Subcutaneous abdominal adipose tissue (tissue), 5 donors: ENCODE data around the gene CTSD.

ENCODE experiments used
- H3K27ac ChIP-seq: one replicate; pipeline ENCODE4 v1.7.0; 2013; ENCODE audit warnings: low read depth, mild to moderate bottlenecking, inconsistent platforms, low read length, moderate library complexity
- H3K27me3 ChIP-seq, 5 donors: one replicate each; pipeline ENCODE4 v1.7.0; 2013; ENCODE audit warnings: low read length in 5 of 5, inconsistent platforms in 1 of 5; ENCODE audit not compliant: control insufficient read depth in 5 of 5, insufficient read depth in 4 of 5
- H3K36me3 ChIP-seq, 5 donors: one replicate each; pipeline ENCODE4 v1.7.0; 2013; ENCODE audit warnings: low read length in 5 of 5; ENCODE audit not compliant: control insufficient read depth in 5 of 5, insufficient read depth in 5 of 5
- H3K4me1 ChIP-seq, 5 donors: one replicate each; pipeline ENCODE4 v1.7.0; 2013; ENCODE audit warnings: low read length in 5 of 5, mild to moderate bottlenecking in 3 of 5, moderate library complexity in 1 of 5; ENCODE audit not compliant: control insufficient read depth in 5 of 5, insufficient read depth in 5 of 5
- H3K4me3 ChIP-seq, 5 donors: one replicate each; pipeline ENCODE4 v1.7.0; 2013; ENCODE audit warnings: low read length in 5 of 5, low read depth in 1 of 5
- H3K9ac ChIP-seq, 5 donors: one replicate each; pipeline ENCODE4 v1.7.0; 2013; ENCODE audit warnings: low read length in 5 of 5, mild to moderate bottlenecking in 4 of 5, moderate library complexity in 3 of 5
- H3K9me3 ChIP-seq, 5 donors: one replicate each; pipeline ENCODE4 v1.7.0; 2013; ENCODE audit warnings: low read length in 5 of 5; ENCODE audit not compliant: control insufficient read depth in 5 of 5
- donor health status: healthy.
- donor health status: healthy.
- donor health status: healthy.
- donor health status: healthy.
- donor health status: healthy.

Gene CTSD

GRCh38 chr11:1737080-1737757 is 26.5 kb downstream of the CTSD start:
- H3K36me3 ChIP-seq, result no peaks in the 10 kb centered on the region
- peaks cover 0 to 4% (median 0%) of the 10 kb centered on the region in 5 donors for H3K4me1 ChIP-seq
- no peak overlapping the region for H3K9ac ChIP-seq
- peaks cover 24 to 62% (median 43%) of the 10 kb centered on the region in 5 donors for H3K27me3 ChIP-seq
- H3K4me3 ChIP-seq, result no peak overlapping the region
- peaks cover 8 to 20% (median 18%) of the 10 kb centered on the region in 5 donors for H3K9me3 ChIP-seq
- no peak overlapping the region for H3K27ac ChIP-seq

- Histone ChIP-seq H3K27me3 (peaks cover 24 to 66% (median 48%) of the 10 kb centered on the region in 5 donors), H3K9ac (no peak overlapping the region), H3K27ac (no peak overlapping the region), H3K36me3 (no peaks in the 10 kb centered on the region), H3K9me3 (peaks cover 8 to 20% (median 18%) of the 10 kb centered on the region in 5 donors), H3K4me1 (peaks cover 0 to 4% (median 0%) of the 10 kb centered on the region in 5 donors), H3K4me3 (peak overlapping the region in 1 of 5 donors; percentile 9)
Observed at GRCh38 chr11:1736447-1736992, 27.2 kb downstream of the CTSD start.

- H3K9me3 ChIP-seq, result peaks cover 8 to 20% (median 18%) of the 10 kb centered on the region in 5 donors
- H3K27ac ChIP-seq, result no peak overlapping the region
- no peak overlapping the region for H3K4me3 ChIP-seq
- peaks cover 0 to 4% (median 0%) of the 10 kb centered on the region in 5 donors for H3K4me1 ChIP-seq
- no peak overlapping the region for H3K9ac ChIP-seq
- H3K36me3 ChIP-seq, result no peaks in the 10 kb centered on the region
- peaks cover 24 to 77% (median 59%) of the 10 kb centered on the region in 5 donors for H3K27me3 ChIP-seq
Observed at GRCh38 chr11:1735271-1735670, 28.5 kb downstream of the CTSD start.

GRCh38 chr11:1734641-1735081 is 29.1 kb downstream of the CTSD start:
- Histone ChIP-seq H3K36me3 (no peaks in the 10 kb centered on the region), H3K9ac (no peak overlapping the region), H3K4me3 (no peak overlapping the region), H3K27ac (no peak overlapping the region), H3K27me3 (peaks cover 24 to 78% (median 59%) of the 10 kb centered on the region in 5 donors), H3K4me1 (peaks cover 0 to 4% (median 0%) of the 10 kb centered on the region in 5 donors), H3K9me3 (peaks cover 8 to 20% (median 18%) of the 10 kb centered on the region in 5 donors)

GRCh38 chr11:1733716-1734640 is 29.7 kb downstream of the CTSD start:
- no peak overlapping the region for H3K27ac ChIP-seq
- peaks cover 24 to 76% (median 57%) of the 10 kb centered on the region in 5 donors for H3K27me3 ChIP-seq
- no peaks in the 10 kb centered on the region for H3K36me3 ChIP-seq
- peaks cover 0 to 4% (median 0%) of the 10 kb centered on the region in 5 donors for H3K4me1 ChIP-seq
- H3K9ac ChIP-seq, result no peak overlapping the region
- H3K4me3 ChIP-seq, result no peak overlapping the region
- peaks cover 8 to 20% (median 18%) of the 10 kb centered on the region in 5 donors for H3K9me3 ChIP-seq

GRCh38 chr11:1733009-1733715 is 30.6 kb downstream of the CTSD start:
- H3K9ac ChIP-seq, result no peak overlapping the region
- peaks cover 0 to 4% (median 0%) of the 10 kb centered on the region in 5 donors for H3K4me1 ChIP-seq
- H3K27me3 ChIP-seq, result peaks cover 21 to 72% (median 55%) of the 10 kb centered on the region in 5 donors
- peaks cover 8 to 20% (median 17%) of the 10 kb centered on the region in 5 donors for H3K9me3 ChIP-seq
- no peak overlapping the region for H3K27ac ChIP-seq
- no peak overlapping the region for H3K4me3 ChIP-seq
- H3K36me3 ChIP-seq, result no peaks in the 10 kb centered on the region

GRCh38 chr11:1732418-1733008 is 31.2 kb downstream of the CTSD start:
- Histone ChIP-seq H3K9ac (no peak overlapping the region), H3K27me3 (peaks cover 21 to 76% (median 53%) of the 10 kb centered on the region in 5 donors), H3K4me3 (no peak overlapping the region), H3K36me3 (no peaks in the 10 kb centered on the region), H3K9me3 (peaks cover 8 to 17% (median 13%) of the 10 kb centered on the region in 5 donors), H3K4me1 (peaks cover 0 to 4% (median 0%) of the 10 kb centered on the region in 5 donors), H3K27ac (no peak overlapping the region)

GRCh38 chr11:1731451-1732059 is 32.2 kb downstream of the CTSD start:
- H3K36me3 ChIP-seq, result no peaks in the 10 kb centered on the region
- no peak overlapping the region for H3K9ac ChIP-seq
- peaks cover 2 to 8% (median 4%) of the 10 kb centered on the region in 5 donors for H3K9me3 ChIP-seq
- peaks cover 0 to 4% (median 0%) of the 10 kb centered on the region in 5 donors for H3K4me1 ChIP-seq
- H3K4me3 ChIP-seq, result no peak overlapping the region
- no peak overlapping the region for H3K27ac ChIP-seq
- peaks cover 21 to 68% (median 53%) of the 10 kb centered on the region in 5 donors for H3K27me3 ChIP-seq
